ENCODE data around the gene H2AZ2.

Gene H2AZ2

GRCh38 chr7:44847920-44848634, at the start of gene H2AZ2:
Gene H2AZ2, minus strand, starts transcription at chr7:44848087. Its CDS starts 116 bp downstream, at chr7:44847971.
- Histone ChIP-seq H3K4me3 (IDR thresholded peaks at IDR 0.05; ENCODE audit: insufficient read depth, low read depth, low read length) (no peak within 1 kb of the TSS), H3K27ac (peak within 1 kb of the TSS; percentile 80), H3K4me2 (peak within 1 kb of the TSS; percentile 74), H2AFZ (ENCODE audit: low read depth) (peak within 1 kb of the TSS; percentile 75), H3K27me3 (ENCODE audit: insufficient read depth, low read depth) (no peaks in the 10 kb centered on the region), H4K20me1 (ENCODE audit: insufficient read depth) (peaks cover 29% of the 10 kb centered on the region), H3K4me1 (ENCODE audit: low read depth, poor library complexity, severe bottlenecking) (peaks cover 42% of the 10 kb centered on the region), H3K36me3 (ENCODE audit: insufficient read depth) (no peaks in the 10 kb centered on the region), H3K79me2 (ENCODE audit: insufficient read depth, low read depth) (peaks cover 42% of the 10 kb centered on the region), H3K9ac (peak within 1 kb of the TSS; percentile 88)
- TF ChIP-seq CTCF (conservative IDR thresholded peaks at IDR 0.05; ENCODE audit: low read depth, low read length) = peak; percentile 53; the same call in 1 of the 2 replicates

GRCh38 chr7:44897309-44897708, 49.4 kb upstream of the H2AZ2 start:
- no peak overlapping the region for H3K27ac ChIP-seq
- no peak for TF ChIP-seq CTCF (conservative IDR thresholded peaks at IDR 0.05; ENCODE audit: low read depth, low read length)
- H3K4me1 ChIP-seq (ENCODE audit: low read depth, poor library complexity, severe bottlenecking) = no peaks in the 10 kb centered on the region
- no peaks in the 10 kb centered on the region for H4K20me1 ChIP-seq (ENCODE audit: insufficient read depth)
- no peaks in the 10 kb centered on the region for H3K36me3 ChIP-seq (ENCODE audit: insufficient read depth)
- H3K4me3 ChIP-seq (IDR thresholded peaks at IDR 0.05; ENCODE audit: insufficient read depth, low read depth, low read length) = no peak overlapping the region
- no peaks in the 10 kb centered on the region for H3K79me2 ChIP-seq (ENCODE audit: insufficient read depth, low read depth)
- no peak overlapping the region for H3K9ac ChIP-seq
- no peaks in the 10 kb centered on the region for H3K27me3 ChIP-seq (ENCODE audit: insufficient read depth, low read depth)
- H3K4me2 ChIP-seq = no peak overlapping the region
- no peak overlapping the region for H2AFZ ChIP-seq (ENCODE audit: low read depth)

- H3K27me3 ChIP-seq (ENCODE audit: insufficient read depth, low read depth) = no peaks in the 10 kb centered on the region
- H3K36me3 ChIP-seq (ENCODE audit: insufficient read depth) = no peaks in the 10 kb centered on the region
- no peak overlapping the region for H2AFZ ChIP-seq (ENCODE audit: low read depth)
- H3K4me1 ChIP-seq (ENCODE audit: low read depth, poor library complexity, severe bottlenecking) = no peaks in the 10 kb centered on the region
- no peak for TF ChIP-seq CTCF (conservative IDR thresholded peaks at IDR 0.05; ENCODE audit: low read depth, low read length)
- H3K4me3 ChIP-seq (IDR thresholded peaks at IDR 0.05; ENCODE audit: insufficient read depth, low read depth, low read length) = no peak overlapping the region
- H3K9ac ChIP-seq = no peak overlapping the region
- no peaks in the 10 kb centered on the region for H3K79me2 ChIP-seq (ENCODE audit: insufficient read depth, low read depth)
- H3K27ac ChIP-seq = no peak overlapping the region
- H3K4me2 ChIP-seq = no peak overlapping the region
- no peaks in the 10 kb centered on the region for H4K20me1 ChIP-seq (ENCODE audit: insufficient read depth)
These were observed 47.1 kb upstream of the H2AZ2 start for GRCh38 chr7:44894888-44895580.

- H4K20me1 ChIP-seq (ENCODE audit: insufficient read depth) = no peaks in the 10 kb centered on the region
- no peaks in the 10 kb centered on the region for H3K79me2 ChIP-seq (ENCODE audit: insufficient read depth, low read depth)
- H3K9ac ChIP-seq = no peak overlapping the region
- no peak overlapping the region for H3K27ac ChIP-seq
- H3K4me3 ChIP-seq (IDR thresholded peaks at IDR 0.05; ENCODE audit: insufficient read depth, low read depth, low read length) = no peak overlapping the region
- no peak overlapping the region for H2AFZ ChIP-seq (ENCODE audit: low read depth)
- TF ChIP-seq CTCF (conservative IDR thresholded peaks at IDR 0.05; ENCODE audit: low read depth, low read length) = no peak
- H3K4me2 ChIP-seq = no peak overlapping the region
- no peaks in the 10 kb centered on the region for H3K4me1 ChIP-seq (ENCODE audit: low read depth, poor library complexity, severe bottlenecking)
- H3K27me3 ChIP-seq (ENCODE audit: insufficient read depth, low read depth) = no peaks in the 10 kb centered on the region
- H3K36me3 ChIP-seq (ENCODE audit: insufficient read depth) = no peaks in the 10 kb centered on the region
These were observed 45.9 kb upstream of the H2AZ2 start for GRCh38 chr7:44893710-44894234.

Measured in KMS-11 (cell line).